Body of pancreas (tissue), 4 donors: ENCODE data around the gene CMIP.

Experiments
- POLR2A ChIP-seq, 3 donors: fragments of 450-650 bp; IDR thresholded peaks; one replicate each; pipeline ENCODE4 v1.6.1; 2016; ENCODE audit warnings: antibody characterized with exemption in 3 of 3, mild to moderate bottlenecking in 2 of 3
- TF ChIP-seq, protein P1 (sequence below), 7 experiments: fragments of 450-650 bp in 4 of 7; fragments of 200-600 bp in 3 of 7; sonication (generic) in 3 of 7; IDR thresholded peaks; one replicate each; pipeline ENCODE4 v1.5.1; 2016 to 2019; ENCODE audit warnings: antibody characterized with exemption in 7 of 7

DNA sequence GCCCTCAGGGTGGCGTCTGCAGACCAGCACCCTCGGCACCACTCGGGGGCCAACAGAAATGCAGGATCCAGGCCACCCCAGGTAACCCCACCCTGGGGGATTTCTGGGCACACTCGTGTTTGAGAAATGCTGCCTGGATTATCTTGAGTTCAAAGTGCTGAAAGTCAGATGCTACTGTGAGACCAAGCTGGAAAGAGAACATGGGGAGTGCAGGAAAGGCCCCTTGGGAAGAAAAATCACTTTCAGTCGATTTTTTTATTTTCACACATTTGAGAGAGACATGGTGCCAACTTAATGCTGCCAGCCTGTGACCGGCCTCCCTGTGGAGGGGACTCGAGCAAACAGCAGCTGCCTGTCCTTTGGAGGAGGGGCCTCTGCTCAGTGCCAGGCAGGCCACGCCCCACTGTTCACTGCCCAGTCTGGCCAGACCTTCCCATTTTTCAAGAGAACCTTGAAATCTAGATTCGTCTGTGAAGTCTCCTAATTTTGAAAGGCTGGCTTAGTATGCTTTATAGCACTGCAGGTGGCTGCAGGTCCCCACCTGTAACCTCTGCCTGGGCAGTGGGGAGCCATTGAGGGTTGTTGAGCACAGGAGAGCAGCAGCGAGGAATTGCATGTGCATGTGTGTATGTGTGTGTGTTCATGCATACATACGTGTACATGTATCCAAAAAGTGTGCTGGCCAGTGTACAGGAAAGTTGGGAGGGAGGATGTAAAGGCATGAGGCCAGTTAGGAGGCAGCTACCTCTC lies 263.8 kb downstream of the CMIP start:
- no peak for TF ChIP-seq POLR2A (IDR thresholded peaks at IDR 0.05)
- TF ChIP-seq, protein P1, sequence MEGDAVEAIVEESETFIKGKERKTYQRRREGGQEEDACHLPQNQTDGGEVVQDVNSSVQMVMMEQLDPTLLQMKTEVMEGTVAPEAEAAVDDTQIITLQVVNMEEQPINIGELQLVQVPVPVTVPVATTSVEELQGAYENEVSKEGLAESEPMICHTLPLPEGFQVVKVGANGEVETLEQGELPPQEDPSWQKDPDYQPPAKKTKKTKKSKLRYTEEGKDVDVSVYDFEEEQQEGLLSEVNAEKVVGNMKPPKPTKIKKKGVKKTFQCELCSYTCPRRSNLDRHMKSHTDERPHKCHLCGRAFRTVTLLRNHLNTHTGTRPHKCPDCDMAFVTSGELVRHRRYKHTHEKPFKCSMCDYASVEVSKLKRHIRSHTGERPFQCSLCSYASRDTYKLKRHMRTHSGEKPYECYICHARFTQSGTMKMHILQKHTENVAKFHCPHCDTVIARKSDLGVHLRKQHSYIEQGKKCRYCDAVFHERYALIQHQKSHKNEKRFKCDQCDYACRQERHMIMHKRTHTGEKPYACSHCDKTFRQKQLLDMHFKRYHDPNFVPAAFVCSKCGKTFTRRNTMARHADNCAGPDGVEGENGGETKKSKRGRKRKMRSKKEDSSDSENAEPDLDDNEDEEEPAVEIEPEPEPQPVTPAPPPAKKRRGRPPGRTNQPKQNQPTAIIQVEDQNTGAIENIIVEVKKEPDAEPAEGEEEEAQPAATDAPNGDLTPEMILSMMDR (IDR thresholded peaks at IDR 0.05), result no peak
